ENCODE results near the gene KRT16.
"Not testable (repeated sequence)": the region's sequence is repeated elsewhere in the genome, so short reads cannot be mapped to it uniquely, and the experiment has no call there.

Gene KRT16

GRCh38 chr17:41619036-41619926 lies 6.7 kb upstream of the KRT16 start:
- Histone ChIP-seq H3K27me3 (no peaks in the 10 kb centered on the region), H3K9me3 (replicated peaks in 1 of 11) (no peaks in the 10 kb centered on the region), H3K4me1 (peaks cover 1 to 26% (median 11%) of the 10 kb centered on the region in 10 experiments; a peak in 17 of 20 replicates), H4K20me1 (no peaks in the 10 kb centered on the region; a peak in 1 of 22 replicates), H3K4me3 (no peak overlapping the region), H3K36me3 (no peaks in the 10 kb centered on the region), H3K4me2 (no peak overlapping the region), H3K9ac (no peak overlapping the region), H3K27ac (no peak overlapping the region)
- no peak for TF ChIP-seq Cebpa-rat (IDR thresholded peaks at IDR 0.05)

DNA sequence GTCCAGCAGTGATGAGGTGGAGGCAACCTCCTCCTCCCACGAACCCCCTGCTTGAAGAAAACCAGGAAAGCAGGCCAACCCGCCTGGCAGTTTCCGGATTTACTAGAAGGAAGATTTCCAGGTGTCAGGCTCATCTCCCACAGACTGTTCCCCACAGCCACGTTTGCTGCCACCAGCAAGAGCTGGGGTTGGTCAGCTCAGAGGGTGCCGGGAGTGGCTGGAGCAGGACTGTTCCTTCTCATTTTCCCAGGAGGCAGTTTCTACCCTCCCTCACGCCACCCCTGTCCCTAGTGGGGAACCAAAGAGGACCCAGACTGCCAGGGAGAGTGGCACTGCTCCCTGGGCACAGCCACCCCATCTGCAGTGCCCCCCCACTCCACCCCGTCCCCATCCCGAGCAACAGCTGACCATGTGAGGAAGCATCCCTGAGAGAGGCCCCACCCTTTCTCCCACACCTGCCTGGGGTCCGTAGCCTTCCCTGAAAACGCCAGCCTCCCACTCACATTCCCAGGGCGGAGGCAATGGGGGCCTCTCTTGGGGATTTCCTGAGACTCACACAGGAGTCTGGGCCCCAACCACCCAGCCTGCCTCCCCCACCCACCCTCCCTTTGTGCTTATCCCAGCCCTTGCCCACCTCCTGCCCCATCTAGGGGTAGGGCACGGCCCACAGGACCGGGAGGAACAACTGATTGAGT lies 5.9 kb upstream of the KRT16 start:
- H4K20me1 ChIP-seq = no peaks in the 10 kb centered on the region; a peak in 1 of 22 replicates
- no peak overlapping the region for H3K4me2 ChIP-seq
- H3K4me1 ChIP-seq = peaks cover 0 to 18% (median 9%) of the 10 kb centered on the region in 10 experiments; a peak in 11 of 20 replicates
- no peak overlapping the region for H3K4me3 ChIP-seq
- no peak for TF ChIP-seq Cebpa-rat (IDR thresholded peaks at IDR 0.05)
- H3K9me3 ChIP-seq (replicated peaks in 1 of 11) = no peaks in the 10 kb centered on the region
- no peak overlapping the region for H3K9ac ChIP-seq
- H3K27me3 ChIP-seq = no peaks in the 10 kb centered on the region
- H3K27ac ChIP-seq = no peak overlapping the region
- H3K36me3 ChIP-seq = no peaks in the 10 kb centered on the region

DNA sequence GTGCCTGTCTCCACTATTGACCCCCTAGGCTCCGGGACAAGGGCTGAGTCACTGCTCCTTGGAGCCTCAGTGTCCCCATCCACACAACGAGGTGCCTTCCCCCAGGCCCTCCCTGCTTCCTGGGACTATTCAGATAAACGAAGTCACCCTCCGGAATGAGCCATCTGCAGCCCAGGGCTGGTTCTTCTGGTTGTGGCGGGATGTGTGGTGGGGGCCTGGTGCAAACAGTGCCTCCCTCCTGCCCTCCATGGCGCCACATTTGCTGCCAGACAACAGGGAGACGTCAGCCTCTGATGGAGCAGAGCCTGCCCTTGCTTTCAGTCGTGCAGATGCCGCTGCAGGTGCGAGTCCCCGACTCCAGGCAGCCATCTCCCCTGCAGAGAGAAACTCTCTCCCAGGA lies 5.1 kb upstream of the KRT16 start:
- no peak for TF ChIP-seq Cebpa-rat (IDR thresholded peaks at IDR 0.05)
- Histone ChIP-seq H3K4me2 (no peak overlapping the region), H3K36me3 (no peaks in the 10 kb centered on the region), H3K4me1 (peaks cover 0 to 18% (median 9%) of the 10 kb centered on the region in 10 experiments; a peak in 11 of 20 replicates), H3K27me3 (no peaks in the 10 kb centered on the region), H4K20me1 (no peaks in the 10 kb centered on the region; a peak in 1 of 22 replicates), H3K9ac (no peak overlapping the region), H3K27ac (no peak overlapping the region), H3K9me3 (replicated peaks in 1 of 11) (no peaks in the 10 kb centered on the region), H3K4me3 (no peak overlapping the region)

DNA sequence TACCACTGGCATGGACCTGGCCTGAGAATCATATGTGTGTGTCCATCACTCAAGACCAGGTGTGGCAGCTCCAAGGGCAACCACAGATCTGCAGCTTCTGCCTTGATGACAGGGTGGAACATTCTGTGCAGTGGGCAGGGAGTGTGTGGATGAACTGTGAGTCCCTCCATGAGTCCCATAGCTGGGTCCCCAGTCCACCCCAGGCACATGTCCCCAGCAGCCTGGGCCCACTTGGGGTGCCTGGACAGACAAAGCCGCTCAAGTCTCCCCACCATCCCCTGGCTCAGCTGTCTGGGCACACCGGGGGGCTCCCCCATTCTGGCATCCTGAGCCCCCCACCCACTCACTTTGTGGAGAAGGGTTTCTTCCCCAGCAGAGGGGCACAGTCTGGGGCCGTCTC lies 4.6 kb upstream of the KRT16 start:
- Histone ChIP-seq H3K27me3 (no peaks in the 10 kb centered on the region), H3K36me3 (no peaks in the 10 kb centered on the region), H3K9ac (no peak overlapping the region), H3K4me2 (peak overlapping the region in 6 of 11 experiments; percentile 18 to 51 (median 46); a peak in 5 of 22 replicates), H4K20me1 (no peaks in the 10 kb centered on the region; a peak in 1 of 22 replicates), H3K27ac (no peak overlapping the region), H3K4me1 (peaks cover 0 to 18% (median 9%) of the 10 kb centered on the region in 10 experiments; a peak in 11 of 20 replicates), H3K4me3 (no peak overlapping the region), H3K9me3 (replicated peaks in 1 of 11) (no peaks in the 10 kb centered on the region)
- no peak for TF ChIP-seq Cebpa-rat (IDR thresholded peaks at IDR 0.05)

DNA sequence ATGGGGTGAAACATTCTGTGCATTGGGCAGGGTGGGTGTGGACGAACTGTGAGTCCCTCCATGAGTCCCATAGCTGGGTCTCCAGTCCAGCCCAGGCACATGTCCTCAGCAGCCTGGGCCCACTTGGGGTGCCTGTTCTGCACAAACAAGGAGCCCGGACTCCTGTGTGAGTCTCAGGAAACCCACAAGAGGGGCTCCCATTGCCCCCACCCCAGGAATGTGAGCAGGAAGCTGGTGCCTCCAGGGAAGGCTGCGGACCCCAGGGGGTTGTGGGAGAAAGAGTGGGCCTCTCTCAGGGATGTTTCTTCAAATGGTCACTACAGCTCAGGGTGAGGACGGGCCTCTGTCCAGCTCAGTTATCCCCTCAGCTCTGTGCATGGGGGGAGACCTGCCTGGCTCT lies 3.9 kb upstream of the KRT16 start:
- H3K9me3 ChIP-seq (replicated peaks in 1 of 11); H3K27me3 ChIP-seq; H4K20me1 ChIP-seq; H3K27ac ChIP-seq; H3K36me3 ChIP-seq; H3K9ac ChIP-seq; H3K4me3 ChIP-seq: not testable (repeated sequence)
- H3K4me2 ChIP-seq = peak overlapping the region in 8 of 11 experiments; percentile 18 to 51 (median 46); a peak in 12 of 22 replicates
- peaks cover 0 to 18% (median 9%) of the 10 kb centered on the region in 10 experiments; a peak in 11 of 20 replicates for H3K4me1 ChIP-seq

DNA sequence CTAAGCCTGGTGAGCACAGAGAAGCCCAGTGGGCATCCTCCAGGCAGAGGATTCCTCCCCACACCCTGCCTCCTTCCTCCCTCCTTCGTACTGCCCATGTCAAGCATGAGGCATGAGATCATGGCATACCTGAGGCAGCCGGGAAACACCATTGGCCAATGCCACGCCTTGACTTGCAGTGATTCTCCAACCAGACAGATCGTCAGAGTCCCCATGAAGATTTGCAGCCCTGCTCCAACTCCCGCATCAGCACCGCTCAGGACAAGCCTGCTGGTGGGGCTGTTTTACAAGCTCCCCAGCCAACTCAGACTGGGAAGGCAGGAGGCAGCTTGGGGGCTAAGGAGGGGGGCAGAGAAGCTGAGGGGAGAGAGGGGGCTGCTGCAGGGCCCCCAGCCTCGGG lies 2.9 kb upstream of the KRT16 start:
- H4K20me1 ChIP-seq = no peaks in the 10 kb centered on the region; a peak in 1 of 22 replicates
- peaks cover 0 to 18% (median 9%) of the 10 kb centered on the region in 10 experiments; a peak in 11 of 20 replicates for H3K4me1 ChIP-seq
- no peaks in the 10 kb centered on the region for H3K36me3 ChIP-seq
- no peak overlapping the region for H3K4me3 ChIP-seq
- no peak overlapping the region for H3K27ac ChIP-seq
- no peaks in the 10 kb centered on the region for H3K9me3 ChIP-seq (replicated peaks in 1 of 11)
- TF ChIP-seq Cebpa-rat (IDR thresholded peaks at IDR 0.05) = no peak
- H3K4me2 ChIP-seq = no peak overlapping the region
- no peak overlapping the region for H3K9ac ChIP-seq
- no peaks in the 10 kb centered on the region for H3K27me3 ChIP-seq

DNA sequence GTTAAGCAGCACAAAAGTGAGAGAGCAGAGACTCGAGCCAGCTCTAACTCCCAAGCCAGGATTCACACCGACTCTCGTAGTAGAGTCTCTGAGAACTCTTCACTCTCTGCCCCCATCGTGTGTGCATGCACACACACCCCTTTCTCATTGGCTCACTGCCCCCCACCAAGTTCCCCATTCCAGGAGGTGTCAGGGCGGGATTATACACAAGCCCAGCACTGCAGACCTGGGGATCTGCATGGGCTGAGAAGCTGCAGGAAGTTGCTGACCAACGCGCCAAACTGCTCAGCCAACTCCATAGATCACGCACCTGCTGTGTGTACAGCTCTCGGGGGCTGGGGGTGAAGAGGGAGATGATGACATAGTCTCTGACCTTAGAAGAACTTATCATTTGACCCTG lies 2.2 kb upstream of the KRT16 start:
- H3K27ac ChIP-seq, H3K4me2 ChIP-seq: not testable (repeated sequence)

GRCh38 chr17:41614098-41614497 lies 1.5 kb upstream of the KRT16 start:
- no peaks in the 10 kb centered on the region for H3K27me3 ChIP-seq
- no peak for TF ChIP-seq Cebpa-rat (IDR thresholded peaks at IDR 0.05)
- no peaks in the 10 kb centered on the region for H4K20me1 ChIP-seq

More for the DNA sequence above, 2.2 kb upstream of the KRT16 start:
- H3K9ac ChIP-seq; H3K27me3 ChIP-seq; H3K9me3 ChIP-seq (replicated peaks in 1 of 11); H3K36me3 ChIP-seq; H3K4me3 ChIP-seq; H4K20me1 ChIP-seq: not testable (repeated sequence)
- peaks cover 0 to 19% (median 10%) of the 10 kb centered on the region in 10 experiments; a peak in 12 of 20 replicates for H3K4me1 ChIP-seq

GRCh38 chr17:41613277-41614082 lies 913 bp upstream of the KRT16 start:
- no peaks in the 10 kb centered on the region for H3K9me3 ChIP-seq (replicated peaks in 1 of 11)
- H3K4me2 ChIP-seq = no peak overlapping the region
- H3K4me1 ChIP-seq = peaks cover 0 to 32% (median 23%) of the 10 kb centered on the region in 10 experiments; a peak in 14 of 20 replicates
- no peaks in the 10 kb centered on the region for H3K36me3 ChIP-seq
- no peak for TF ChIP-seq Cebpa-rat (IDR thresholded peaks at IDR 0.05)
- H3K27ac ChIP-seq = no peak overlapping the region
- no peak overlapping the region for H3K9ac ChIP-seq
- no peaks in the 10 kb centered on the region for H4K20me1 ChIP-seq
- no peak overlapping the region for H3K4me3 ChIP-seq
- H3K27me3 ChIP-seq = no peaks in the 10 kb centered on the region

More at GRCh38 chr17:41614098-41614497, 1.5 kb upstream of the KRT16 start:
- H3K36me3 ChIP-seq = no peaks in the 10 kb centered on the region
- H3K4me2 ChIP-seq = no peak overlapping the region
- no peak overlapping the region for H3K9ac ChIP-seq
- no peak overlapping the region for H3K27ac ChIP-seq
- H3K9me3 ChIP-seq (replicated peaks in 1 of 11) = no peaks in the 10 kb centered on the region
- H3K4me1 ChIP-seq = peaks cover 0 to 26% (median 17%) of the 10 kb centered on the region in 10 experiments; a peak in 14 of 20 replicates
- H3K4me3 ChIP-seq = no peak overlapping the region
